ENCODE data around the gene AK4.

The AK4 gene

DNA sequence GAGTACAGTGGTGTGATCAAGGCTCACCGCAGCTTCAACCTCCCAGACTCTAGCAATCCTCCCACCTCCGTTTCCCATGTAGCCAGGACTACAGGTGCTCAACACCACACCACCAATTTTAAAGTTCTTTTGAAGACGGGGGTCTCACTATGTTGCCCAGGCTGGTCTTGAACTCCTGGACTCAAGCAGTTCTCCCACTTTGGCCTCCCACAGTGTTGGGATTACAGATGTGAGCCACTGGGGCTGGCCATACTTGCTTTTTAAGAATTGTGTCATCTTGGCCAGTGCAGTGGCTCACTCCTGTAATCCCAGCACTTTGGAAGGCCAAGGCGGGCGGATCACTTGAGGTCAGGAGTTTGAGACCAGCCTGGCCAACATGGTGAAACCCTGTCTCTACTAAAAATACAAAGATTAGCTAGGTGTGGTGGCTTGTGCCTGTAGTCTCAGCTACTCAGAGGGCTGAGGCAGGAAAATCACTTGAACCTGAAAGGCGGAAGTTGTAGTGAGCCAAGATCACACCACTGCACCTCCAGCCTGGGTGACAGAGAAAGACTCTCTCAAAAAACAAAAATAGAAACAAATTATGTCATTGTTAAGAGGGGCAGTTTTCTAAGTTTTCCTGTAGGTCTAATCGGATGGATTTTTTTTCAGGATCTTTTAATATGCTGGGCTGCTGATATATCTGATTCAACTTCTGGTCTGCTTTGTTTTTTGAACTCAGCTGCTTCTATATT lies 18.7 kb downstream of the AK4 start:
- H3K4me3 ChIP-seq (ENCODE audit: low read length), result no peak overlapping the region
- no peak for DNase-seq (ENCODE audit: low read depth)
- H3K36me3 ChIP-seq (ENCODE audit: control insufficient read depth, insufficient read depth, low read length, severe bottlenecking), result peaks cover 3% of the 10 kb centered on the region
- H3K4me1 ChIP-seq (ENCODE audit: control insufficient read depth, insufficient read depth, low read length), result peaks cover 68% of the 10 kb centered on the region
- H3K9me3 ChIP-seq (ENCODE audit: control insufficient read depth, low read length), result no peaks in the 10 kb centered on the region
- no peak overlapping the region for H3K9ac ChIP-seq (ENCODE audit: low read length)
- H3K27me3 ChIP-seq (replicated peaks; ENCODE audit: control insufficient read depth, insufficient read depth, low read length), result no peaks in the 10 kb centered on the region

- H3K36me3 ChIP-seq (ENCODE audit: control insufficient read depth, insufficient read depth, low read length, severe bottlenecking), result peaks cover 3% of the 10 kb centered on the region
- no peak for DNase-seq (ENCODE audit: low read depth)
- H3K9me3 ChIP-seq (ENCODE audit: control insufficient read depth, low read length), result no peaks in the 10 kb centered on the region
- H3K27me3 ChIP-seq (replicated peaks; ENCODE audit: control insufficient read depth, insufficient read depth, low read length), result no peaks in the 10 kb centered on the region
- H3K4me1 ChIP-seq (ENCODE audit: control insufficient read depth, insufficient read depth, low read length), result peaks cover 69% of the 10 kb centered on the region
- no peak overlapping the region for H3K4me3 ChIP-seq (ENCODE audit: low read length)
- H3K9ac ChIP-seq (ENCODE audit: low read length), result no peak overlapping the region
These were observed 19.7 kb downstream of the AK4 start for GRCh38 chr1:65167586-65168242.

GRCh38 chr1:65168867-65169266 lies 20.9 kb downstream of the AK4 start:
- Histone ChIP-seq H3K9ac (ENCODE audit: low read length) (peak overlapping the region; percentile 27), H3K4me3 (ENCODE audit: low read length) (peak overlapping the region; percentile 18), H3K4me1 (ENCODE audit: control insufficient read depth, insufficient read depth, low read length) (peaks cover 68% of the 10 kb centered on the region), H3K9me3 (ENCODE audit: control insufficient read depth, low read length) (no peaks in the 10 kb centered on the region), H3K27me3 (replicated peaks; ENCODE audit: control insufficient read depth, insufficient read depth, low read length) (no peaks in the 10 kb centered on the region), H3K36me3 (ENCODE audit: control insufficient read depth, insufficient read depth, low read length, severe bottlenecking) (no peaks in the 10 kb centered on the region)
- no peak for DNase-seq (ENCODE audit: low read depth)

DNA sequence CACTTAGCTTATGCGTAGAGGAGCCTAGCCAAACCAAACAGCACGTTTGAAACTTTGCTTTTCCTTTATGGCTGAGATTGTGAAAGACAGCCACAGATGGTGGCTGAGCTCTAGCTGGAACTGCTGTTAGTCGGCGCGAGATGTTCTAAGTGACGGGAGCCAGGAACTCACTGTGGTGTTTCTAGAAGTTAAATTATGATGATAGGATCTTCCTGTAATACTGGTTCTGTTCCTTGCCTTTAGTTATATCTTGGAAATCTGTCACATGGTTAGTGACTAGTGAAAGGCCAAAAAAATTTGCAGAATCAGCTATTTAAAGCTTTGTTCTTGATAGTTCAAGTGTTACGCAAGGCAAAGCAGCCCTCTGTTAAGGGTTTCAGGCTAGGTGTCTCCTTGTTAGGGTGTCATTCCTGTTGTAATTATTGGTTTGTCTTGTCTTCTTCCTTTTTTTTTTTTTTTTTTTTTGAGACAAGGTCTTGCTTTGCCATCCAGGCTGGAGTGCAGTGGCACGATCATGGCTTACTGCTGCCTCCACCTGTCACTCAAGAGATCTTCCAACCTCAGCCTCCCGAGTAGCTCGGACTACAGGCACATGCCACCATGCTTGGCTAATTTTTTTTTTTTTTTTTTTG lies 22.6 kb downstream of the AK4 start:
- Histone ChIP-seq H3K9me3 (ENCODE audit: control insufficient read depth, low read length) (no peaks in the 10 kb centered on the region), H3K27me3 (replicated peaks; ENCODE audit: control insufficient read depth, insufficient read depth, low read length) (no peaks in the 10 kb centered on the region), H3K9ac (ENCODE audit: low read length) (peak overlapping the region; percentile 37), H3K4me3 (ENCODE audit: low read length) (peak overlapping the region; percentile 20), H3K4me1 (ENCODE audit: control insufficient read depth, insufficient read depth, low read length) (peaks cover 66% of the 10 kb centered on the region), H3K36me3 (ENCODE audit: control insufficient read depth, insufficient read depth, low read length, severe bottlenecking) (no peaks in the 10 kb centered on the region)
- DNase-seq (ENCODE audit: low read depth), result peak; percentile 20

- DNase-seq (ENCODE audit: low read depth), result no peak
These were observed 25.1 kb downstream of the AK4 start for GRCh38 chr1:65172936-65173690.

GRCh38 chr1:65174585-65174984 lies 26.6 kb downstream of the AK4 start:
- peak overlapping the region; percentile 10 for H3K9ac ChIP-seq (ENCODE audit: low read length)

More at GRCh38 chr1:65172936-65173690, 25.1 kb downstream of the AK4 start:
- H3K4me3 ChIP-seq (ENCODE audit: low read length), result no peak overlapping the region
- H3K9ac ChIP-seq (ENCODE audit: low read length), result no peak overlapping the region
- H3K4me1 ChIP-seq (ENCODE audit: control insufficient read depth, insufficient read depth, low read length), result peaks cover 77% of the 10 kb centered on the region
- no peaks in the 10 kb centered on the region for H3K27me3 ChIP-seq (replicated peaks; ENCODE audit: control insufficient read depth, insufficient read depth, low read length)
- peaks cover under 1% of the 10 kb centered on the region for H3K36me3 ChIP-seq (ENCODE audit: control insufficient read depth, insufficient read depth, low read length, severe bottlenecking)
- H3K9me3 ChIP-seq (ENCODE audit: control insufficient read depth, low read length), result no peaks in the 10 kb centered on the region

DNA sequence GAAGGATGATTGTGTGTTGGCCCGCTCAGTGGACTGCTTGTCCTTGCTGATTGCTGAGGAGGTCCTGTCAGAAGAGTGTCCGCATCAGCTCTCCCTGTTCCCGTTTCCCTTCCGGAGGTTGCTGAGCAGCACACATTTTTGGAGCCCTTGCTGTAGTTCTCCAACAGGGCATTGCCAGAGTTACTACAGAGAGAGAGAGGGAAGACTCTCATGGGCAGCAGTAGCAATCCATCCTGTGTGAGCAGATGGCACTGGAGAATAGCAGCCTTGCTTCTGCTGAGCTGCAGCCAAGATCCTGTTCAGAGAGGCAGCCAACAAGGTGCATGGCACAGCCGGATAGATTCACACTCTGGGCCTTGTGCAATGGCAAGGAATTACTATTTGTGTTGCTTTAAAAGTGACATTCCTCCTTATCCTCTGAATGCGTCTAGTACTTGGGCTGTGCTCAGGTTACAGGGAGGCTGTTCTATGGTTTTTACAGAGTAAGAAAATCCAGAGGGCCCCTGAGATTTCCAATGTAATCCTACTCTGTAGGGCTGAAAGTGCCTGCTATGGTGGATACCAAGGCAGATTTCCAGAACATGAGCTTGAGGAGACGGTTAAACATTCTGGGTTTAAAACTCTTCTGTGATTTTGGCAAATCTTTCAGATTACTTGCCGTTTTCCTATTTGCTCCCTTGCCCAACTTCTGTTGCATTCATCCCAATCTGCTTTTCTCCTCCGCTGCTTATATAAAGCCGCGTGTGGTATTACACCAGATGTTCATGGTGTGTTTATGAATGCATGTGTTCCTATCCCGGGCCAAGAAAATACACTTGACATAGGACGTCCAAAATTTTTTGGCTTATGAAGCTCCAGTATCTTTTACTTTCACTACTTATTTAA lies 27.4 kb downstream of the AK4 start:
- Histone ChIP-seq H3K27me3 (replicated peaks; ENCODE audit: control insufficient read depth, insufficient read depth, low read length) (no peaks in the 10 kb centered on the region), H3K4me1 (ENCODE audit: control insufficient read depth, insufficient read depth, low read length) (peaks cover 70% of the 10 kb centered on the region), H3K36me3 (ENCODE audit: control insufficient read depth, insufficient read depth, low read length, severe bottlenecking) (peaks cover 2% of the 10 kb centered on the region), H3K9ac (ENCODE audit: low read length) (peak overlapping the region; percentile 36), H3K4me3 (ENCODE audit: low read length) (peak overlapping the region; percentile 14), H3K9me3 (ENCODE audit: control insufficient read depth, low read length) (no peaks in the 10 kb centered on the region)
- peak; percentile 23 for DNase-seq (ENCODE audit: low read depth)

More at GRCh38 chr1:65174585-65174984, 26.6 kb downstream of the AK4 start:
- Histone ChIP-seq H3K9me3 (ENCODE audit: control insufficient read depth, low read length) (no peaks in the 10 kb centered on the region), H3K27me3 (replicated peaks; ENCODE audit: control insufficient read depth, insufficient read depth, low read length) (no peaks in the 10 kb centered on the region), H3K36me3 (ENCODE audit: control insufficient read depth, insufficient read depth, low read length, severe bottlenecking) (peaks cover 2% of the 10 kb centered on the region), H3K4me3 (ENCODE audit: low read length) (peak overlapping the region; percentile 7), H3K4me1 (ENCODE audit: control insufficient read depth, insufficient read depth, low read length) (peaks cover 78% of the 10 kb centered on the region)
- peak; percentile 91 for DNase-seq (ENCODE audit: low read depth)

DNA sequence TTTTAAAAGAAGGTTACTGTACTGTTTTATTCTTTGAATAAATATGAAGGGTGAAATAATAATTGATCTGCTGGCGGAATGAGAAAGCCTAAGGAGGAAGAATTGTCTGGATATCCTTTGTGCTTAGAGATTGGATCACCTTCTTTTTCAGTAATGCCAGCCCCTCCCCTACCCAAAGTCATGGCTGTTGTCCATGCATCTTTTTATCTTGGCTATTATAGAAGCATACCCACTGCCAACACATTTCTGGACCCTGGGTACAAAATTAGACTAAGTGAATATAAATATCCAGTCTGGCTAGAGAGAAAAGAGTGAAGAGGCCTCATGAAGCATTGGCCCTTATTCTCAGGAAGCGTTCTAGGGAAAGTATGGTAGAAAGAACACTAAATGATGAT lies 28.1 kb downstream of the AK4 start:
- peaks cover 70% of the 10 kb centered on the region for H3K4me1 ChIP-seq (ENCODE audit: control insufficient read depth, insufficient read depth, low read length)
- peaks cover 2% of the 10 kb centered on the region for H3K36me3 ChIP-seq (ENCODE audit: control insufficient read depth, insufficient read depth, low read length, severe bottlenecking)

GRCh38 chr1:65176591-65176990 lies 28.6 kb downstream of the AK4 start:
- Histone ChIP-seq H3K36me3 (ENCODE audit: control insufficient read depth, insufficient read depth, low read length, severe bottlenecking) (peaks cover 2% of the 10 kb centered on the region), H3K9ac (ENCODE audit: low read length) (no peak overlapping the region), H3K4me3 (ENCODE audit: low read length) (no peak overlapping the region), H3K9me3 (ENCODE audit: control insufficient read depth, low read length) (no peaks in the 10 kb centered on the region), H3K27me3 (replicated peaks; ENCODE audit: control insufficient read depth, insufficient read depth, low read length) (no peaks in the 10 kb centered on the region), H3K4me1 (ENCODE audit: control insufficient read depth, insufficient read depth, low read length) (peaks cover 75% of the 10 kb centered on the region)
- DNase-seq (ENCODE audit: low read depth), result no peak

More for the DNA sequence above, 28.1 kb downstream of the AK4 start:
- H3K9me3 ChIP-seq (ENCODE audit: control insufficient read depth, low read length), result no peaks in the 10 kb centered on the region
- H3K27me3 ChIP-seq (replicated peaks; ENCODE audit: control insufficient read depth, insufficient read depth, low read length), result no peaks in the 10 kb centered on the region
- peak overlapping the region; percentile 36 for H3K9ac ChIP-seq (ENCODE audit: low read length)
- peak overlapping the region; percentile 14 for H3K4me3 ChIP-seq (ENCODE audit: low read length)
- DNase-seq (ENCODE audit: low read depth), result no peak

DNA sequence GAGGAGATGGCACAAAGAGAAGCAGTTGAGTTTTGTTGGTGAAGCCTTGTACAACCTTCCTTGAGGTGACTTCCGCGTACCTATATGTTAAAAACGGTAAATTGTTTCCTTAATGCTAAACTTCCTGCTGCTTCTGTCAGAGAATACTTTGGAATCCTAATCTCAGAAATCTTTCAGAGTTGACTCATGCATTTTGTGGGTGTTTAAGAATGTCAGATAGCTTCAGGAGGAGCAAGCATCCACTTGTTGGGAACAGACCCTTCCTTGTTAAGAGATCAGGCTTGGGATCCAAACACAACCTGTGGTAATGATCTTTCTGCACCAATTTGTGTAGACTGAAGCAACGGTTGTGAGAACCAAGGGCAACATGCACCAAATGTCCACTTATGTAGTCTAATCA lies 29.5 kb downstream of the AK4 start:
- H3K27me3 ChIP-seq (replicated peaks; ENCODE audit: control insufficient read depth, insufficient read depth, low read length), result no peaks in the 10 kb centered on the region
- no peaks in the 10 kb centered on the region for H3K9me3 ChIP-seq (ENCODE audit: control insufficient read depth, low read length)
- peaks cover 77% of the 10 kb centered on the region for H3K4me1 ChIP-seq (ENCODE audit: control insufficient read depth, insufficient read depth, low read length)
- H3K36me3 ChIP-seq (ENCODE audit: control insufficient read depth, insufficient read depth, low read length, severe bottlenecking), result peaks cover 2% of the 10 kb centered on the region
- H3K9ac ChIP-seq (ENCODE audit: low read length), result no peak overlapping the region
- H3K4me3 ChIP-seq (ENCODE audit: low read length), result no peak overlapping the region
- DNase-seq (ENCODE audit: low read depth), result peak; percentile 61

Data from adipocyte (in vitro differentiated cells).